IPS DF 6.9 (cell line): ENCODE measurements around the gene LCORL.

ENCODE experiments used
- DNase-seq: peaks from one replicate; pipeline ENCODE4 v3.0.0-alpha.2; 2013; ENCODE audit warnings: low read depth, low spot score
- H3K27ac ChIP-seq: one replicate; pipeline ENCODE4 v1.5.1; 2013; ENCODE audit warnings: low read length, control low read depth
- H3K27me3 ChIP-seq: 2 replicates; pipeline ENCODE4 v1.6.1; 2013; ENCODE audit warnings: mild to moderate bottlenecking, low read length; ENCODE audit not compliant: control insufficient read depth, insufficient read depth
- H3K36me3 ChIP-seq: 2 replicates; pipeline ENCODE4 v1.6.1; 2013; ENCODE audit warnings: low read length; ENCODE audit not compliant: control insufficient read depth, insufficient read depth
- H3K4me1 ChIP-seq: 2 replicates; pipeline ENCODE4 v1.6.1; 2013; ENCODE audit warnings: low read length; ENCODE audit not compliant: control insufficient read depth, insufficient read depth
- H3K4me3 ChIP-seq: 2 replicates; pipeline ENCODE4 v1.5.1; 2013; ENCODE audit warnings: mild to moderate bottlenecking, low read length
- H3K9me3 ChIP-seq: 2 replicates; pipeline ENCODE4 v1.6.1; 2013; ENCODE audit warnings: low read length, inconsistent platforms; ENCODE audit not compliant: control insufficient read depth, insufficient read depth
- WGBS: extraction: QIAGEN DNeasy Blood & Tissue Kit; methylation state at CpG from one replicate; pipeline ENCODE4 v1.1.7; 2013; ENCODE audit warnings: mixed read lengths, missing lambda C conversion rate; ENCODE audit not compliant: insufficient read length, insufficient coverage; 5-methylcytosine and 5-hydroxymethylcytosine counted together

The LCORL gene

DNA sequence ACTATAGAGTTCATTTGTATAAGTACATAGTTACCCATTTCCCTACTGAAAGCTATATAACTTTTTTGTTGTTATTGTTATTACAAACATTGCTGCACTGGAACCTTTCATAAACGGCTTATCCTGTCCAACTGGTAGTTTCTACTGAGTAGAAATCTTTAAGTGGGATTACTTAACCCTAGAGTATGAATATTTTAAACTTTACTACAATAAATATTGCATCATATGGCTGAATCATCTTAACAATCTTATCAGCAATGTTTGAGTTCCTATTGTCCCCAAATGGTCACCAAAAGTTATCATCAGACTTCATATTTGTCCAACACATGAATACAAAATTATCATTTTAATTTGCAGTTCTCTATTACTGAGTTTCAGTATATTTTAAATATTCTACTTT is 40.5 kb downstream of the LCORL start:
- H3K27ac ChIP-seq, result no peak overlapping the region
- no CpG with 5 or more reads among the region's 1 CpG for WGBS
- no peaks in the 10 kb centered on the region for H3K27me3 ChIP-seq
- H3K4me1 ChIP-seq, result no peaks in the 10 kb centered on the region
- H3K4me3 ChIP-seq, result no peak overlapping the region
- no peak for DNase-seq
- H3K36me3 ChIP-seq, result no peaks in the 10 kb centered on the region
- H3K9me3 ChIP-seq, result no peaks in the 10 kb centered on the region

DNA sequence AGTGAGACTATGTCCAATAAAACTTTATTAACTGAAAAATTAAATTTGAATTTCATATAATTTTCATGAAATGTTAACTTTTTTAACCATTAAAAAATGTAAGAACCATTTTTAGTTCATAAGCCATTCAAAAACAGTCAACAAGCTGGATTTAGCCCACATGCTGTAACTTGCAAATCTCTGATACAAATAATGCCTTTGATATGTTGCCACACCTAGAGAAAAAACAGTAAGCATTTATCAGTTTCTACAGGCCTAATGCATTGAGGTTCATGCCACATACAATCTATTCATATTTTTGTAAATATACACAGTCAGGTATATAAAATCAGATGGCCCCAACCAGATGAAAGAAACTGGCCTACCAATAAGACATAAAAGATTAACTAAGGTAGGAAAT is 52.8 kb downstream of the LCORL start:
- no peaks in the 10 kb centered on the region for H3K9me3 ChIP-seq
- H3K4me1 ChIP-seq, result no peaks in the 10 kb centered on the region
- no peak overlapping the region for H3K27ac ChIP-seq
- no peak for DNase-seq
- H3K36me3 ChIP-seq, result no peaks in the 10 kb centered on the region
- no peak overlapping the region for H3K4me3 ChIP-seq
- no peaks in the 10 kb centered on the region for H3K27me3 ChIP-seq

DNA sequence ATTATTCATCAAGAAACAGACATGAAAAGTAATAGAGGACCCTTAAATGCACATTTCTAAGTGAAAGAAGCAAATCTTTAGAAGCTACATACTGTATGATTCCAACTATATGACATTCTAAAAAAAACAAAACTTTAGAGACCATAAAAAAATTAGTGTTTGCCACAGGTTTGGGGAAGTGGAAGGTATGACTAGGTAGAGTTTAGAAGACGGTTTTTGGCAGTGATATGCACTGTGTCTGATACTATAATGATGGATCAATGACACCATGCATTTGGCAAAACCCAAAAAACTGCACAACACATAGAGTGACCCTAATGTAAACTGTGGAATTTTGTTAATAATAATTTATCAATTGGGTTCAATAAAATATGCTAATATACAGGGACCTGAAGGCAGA is 54.5 kb downstream of the LCORL start:
- DNase-seq, result no peak
- Histone ChIP-seq H3K27me3 (no peaks in the 10 kb centered on the region), H3K36me3 (no peaks in the 10 kb centered on the region), H3K27ac (no peak overlapping the region), H3K4me1 (no peaks in the 10 kb centered on the region), H3K4me3 (no peak overlapping the region), H3K9me3 (no peaks in the 10 kb centered on the region)
- WGBS, result no CpG with 5 or more reads among the region's 1 CpG

DNA sequence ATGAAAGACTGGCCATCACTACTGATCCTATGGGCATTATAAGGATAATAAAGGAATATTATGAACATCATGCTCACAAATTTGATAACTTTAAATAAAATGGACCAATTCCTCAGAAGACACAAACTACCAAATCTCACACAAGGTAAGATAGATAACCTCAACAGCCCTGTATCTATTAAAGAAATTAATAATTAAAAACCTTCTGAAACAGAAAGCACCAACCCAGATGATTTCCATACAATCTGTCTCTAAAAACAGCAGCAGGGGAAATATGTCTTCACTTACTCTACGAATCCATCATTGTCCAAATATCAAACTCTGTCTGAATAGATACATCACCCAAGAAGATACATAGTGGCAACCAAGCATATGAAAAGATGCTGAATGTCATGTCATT is 55.2 kb downstream of the LCORL start:
- DNase-seq, result no peak
- no peaks in the 10 kb centered on the region for H3K27me3 ChIP-seq
- H3K27ac ChIP-seq, result no peak overlapping the region
- WGBS, result no CpG with 5 or more reads among the region's 1 CpG
- no peaks in the 10 kb centered on the region for H3K4me1 ChIP-seq
- H3K9me3 ChIP-seq, result no peaks in the 10 kb centered on the region
- no peak overlapping the region for H3K4me3 ChIP-seq
- no peaks in the 10 kb centered on the region for H3K36me3 ChIP-seq

DNA sequence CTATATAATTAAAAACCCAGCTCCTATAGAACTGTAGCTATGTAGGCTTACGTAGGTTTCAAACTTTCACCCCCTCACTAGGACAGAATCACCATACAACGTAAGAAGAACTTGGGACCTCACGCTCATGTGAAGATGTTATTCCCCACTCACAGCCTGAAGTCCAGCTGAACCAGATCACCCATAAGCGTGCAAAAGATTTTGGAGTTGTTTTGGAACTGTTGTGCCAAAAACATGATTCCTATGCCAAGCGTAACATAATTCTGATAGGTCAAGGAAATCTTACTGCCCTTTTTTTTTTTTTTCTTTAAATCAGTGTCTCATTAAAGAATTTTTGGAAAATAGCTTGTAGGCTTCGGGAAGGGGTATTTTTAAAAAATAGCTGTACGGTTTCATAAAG is 57.0 kb downstream of the LCORL start:
- Histone ChIP-seq H3K4me1 (no peaks in the 10 kb centered on the region), H3K27ac (no peak overlapping the region), H3K9me3 (no peaks in the 10 kb centered on the region), H3K36me3 (no peaks in the 10 kb centered on the region), H3K4me3 (no peak overlapping the region), H3K27me3 (no peaks in the 10 kb centered on the region)
- DNase-seq, result no peak
- WGBS, result no CpG with 5 or more reads among the region's 7 CpGs

DNA sequence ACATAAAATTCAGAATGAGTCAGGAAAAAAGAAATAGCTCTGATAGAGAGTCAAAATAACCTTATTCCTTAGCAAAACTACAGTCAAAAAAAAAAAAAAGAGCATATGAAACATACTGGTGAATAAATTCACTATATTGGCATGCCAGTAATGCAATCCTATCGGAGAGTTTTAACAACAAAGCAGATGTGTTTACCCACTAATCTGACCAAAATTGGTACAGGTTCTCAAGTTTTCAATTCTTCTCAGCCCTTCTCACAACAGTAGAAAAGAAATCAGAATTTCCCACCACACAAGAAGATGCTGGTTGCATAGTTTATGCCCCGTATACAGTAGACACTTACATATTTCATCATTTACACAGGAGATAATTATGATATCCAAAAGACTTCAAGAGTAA is 59.4 kb downstream of the LCORL start:
- no peak for DNase-seq
- Histone ChIP-seq H3K4me3 (no peak overlapping the region), H3K9me3 (no peaks in the 10 kb centered on the region), H3K4me1 (no peaks in the 10 kb centered on the region), H3K27ac (no peak overlapping the region), H3K27me3 (no peaks in the 10 kb centered on the region), H3K36me3 (no peaks in the 10 kb centered on the region)
- no CpG with 5 or more reads among the region's 2 CpGs for WGBS

DNA sequence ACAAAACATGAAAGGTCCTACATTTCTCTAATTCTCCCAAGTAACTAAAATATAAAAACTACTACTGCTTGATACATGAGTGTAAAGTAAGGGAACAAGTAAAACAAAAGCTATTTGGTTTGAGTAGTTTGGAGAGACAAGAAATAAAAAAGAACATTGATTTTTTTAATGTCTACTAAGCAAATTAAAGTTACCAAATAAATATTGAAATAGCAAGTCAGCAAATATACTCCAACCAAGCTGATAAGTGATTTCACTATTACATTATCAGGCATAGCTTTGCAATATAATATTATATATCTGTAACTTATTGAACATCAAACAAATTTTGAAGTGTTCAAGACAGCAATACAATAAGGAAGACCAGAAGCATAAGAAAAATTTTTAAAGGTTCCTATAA is 60.3 kb downstream of the LCORL start:
- no peaks in the 10 kb centered on the region for H3K9me3 ChIP-seq
- no peak for DNase-seq
- H3K36me3 ChIP-seq, result no peaks in the 10 kb centered on the region
- H3K4me3 ChIP-seq, result no peak overlapping the region
- H3K27me3 ChIP-seq, result no peaks in the 10 kb centered on the region
- no peaks in the 10 kb centered on the region for H3K4me1 ChIP-seq
- no peak overlapping the region for H3K27ac ChIP-seq

DNA sequence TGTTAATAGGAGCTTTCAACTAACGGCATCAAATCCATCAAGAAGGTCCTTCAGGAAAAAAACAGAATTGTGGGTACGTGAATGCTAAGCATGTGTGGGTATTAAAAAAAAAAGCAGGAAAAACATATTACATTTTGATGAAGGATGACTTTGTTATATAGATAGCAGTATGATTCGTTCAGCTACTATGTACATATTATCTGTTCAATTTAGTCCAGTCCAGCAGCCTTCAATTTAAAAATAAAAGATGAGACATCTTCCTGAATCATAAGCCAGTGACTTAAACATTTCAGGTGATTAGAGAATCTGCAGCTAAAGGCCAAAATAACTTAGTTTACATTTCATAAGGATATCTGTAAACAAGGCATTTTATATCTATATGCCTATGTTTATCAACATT is 63.4 kb downstream of the LCORL start:
- no peak overlapping the region for H3K4me3 ChIP-seq
- H3K4me1 ChIP-seq, result no peaks in the 10 kb centered on the region
- no peak for DNase-seq
- H3K9me3 ChIP-seq, result no peaks in the 10 kb centered on the region
- H3K27ac ChIP-seq, result no peak overlapping the region
- no peaks in the 10 kb centered on the region for H3K27me3 ChIP-seq
- WGBS, result no CpG with 5 or more reads among the region's 3 CpGs
- H3K36me3 ChIP-seq, result no peaks in the 10 kb centered on the region

DNA sequence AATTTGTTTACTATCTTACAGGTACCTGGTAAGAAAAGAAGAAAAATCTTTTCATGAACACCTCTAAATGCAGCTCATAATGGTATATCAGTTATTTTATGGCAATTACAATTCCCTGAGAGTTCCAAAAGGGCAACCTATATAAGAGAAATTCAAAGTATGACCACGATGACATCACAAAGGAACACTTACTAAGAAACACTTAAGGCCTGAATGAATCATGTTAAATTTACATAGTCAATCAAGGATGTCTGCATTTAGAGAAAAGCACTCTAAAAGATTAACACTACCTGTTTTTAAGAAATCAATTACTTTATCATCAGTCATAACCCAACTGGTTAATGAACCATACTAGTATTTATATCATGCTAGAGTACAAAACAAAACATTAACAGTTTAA is 63.9 kb downstream of the LCORL start:
- no CpG with 5 or more reads among the region's 1 CpG for WGBS
- H3K4me1 ChIP-seq, result no peaks in the 10 kb centered on the region

DNA sequence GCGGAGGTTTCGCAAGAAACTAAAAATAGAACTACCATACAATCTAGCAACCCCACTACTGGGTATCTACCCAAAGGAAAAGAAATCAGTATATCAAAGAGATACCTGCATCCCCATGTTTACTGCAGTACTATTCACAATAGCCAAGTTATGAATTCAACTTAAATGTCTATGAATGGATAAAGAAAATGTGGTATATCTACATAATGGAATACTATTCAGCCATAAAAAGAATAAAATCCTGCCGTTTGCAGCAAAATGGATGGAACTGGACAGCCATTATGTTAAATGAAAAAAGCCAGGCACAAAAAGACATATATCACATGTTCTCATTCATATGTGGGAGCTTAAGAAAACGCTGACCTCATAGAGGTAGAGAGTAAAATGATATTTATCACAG is 65.3 kb downstream of the LCORL start:
- H3K27me3 ChIP-seq, result no peaks in the 10 kb centered on the region
- H3K4me3 ChIP-seq, result no peak overlapping the region
- H3K27ac ChIP-seq, result no peak overlapping the region
- WGBS, result no CpG with 5 or more reads among the region's 4 CpGs
- DNase-seq, result no peak
- H3K9me3 ChIP-seq, result no peaks in the 10 kb centered on the region
- H3K4me1 ChIP-seq, result no peaks in the 10 kb centered on the region
- H3K36me3 ChIP-seq, result no peaks in the 10 kb centered on the region

More for the DNA sequence above, 63.9 kb downstream of the LCORL start:
- Histone ChIP-seq H3K4me3 (no peak overlapping the region), H3K27ac (no peak overlapping the region), H3K27me3 (no peaks in the 10 kb centered on the region), H3K36me3 (no peaks in the 10 kb centered on the region), H3K9me3 (no peaks in the 10 kb centered on the region)
- no peak for DNase-seq

DNA sequence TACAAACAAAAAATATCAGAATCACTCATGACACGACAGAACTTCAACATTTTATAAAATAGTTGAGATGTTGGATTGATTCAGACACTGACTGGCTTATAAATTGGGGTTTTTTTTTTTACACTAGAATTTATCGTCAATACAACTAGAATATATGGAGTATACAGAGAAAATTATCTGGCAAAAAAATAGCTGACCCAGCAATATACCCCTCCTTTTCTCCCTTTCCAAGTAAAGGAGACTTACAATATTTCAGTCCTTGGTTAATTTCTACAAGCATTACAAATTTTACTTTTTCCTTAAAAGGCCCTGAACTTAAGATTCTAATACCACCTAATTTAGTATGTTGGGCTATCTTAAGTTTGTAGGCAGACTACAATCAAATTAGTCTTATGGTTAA is 76.3 kb downstream of the LCORL start:
- H3K4me3 ChIP-seq, result no peak overlapping the region
- no peak for DNase-seq
- H3K4me1 ChIP-seq, result 0 out of 2 replicates have a peak, but pooled peaks cover 1% of the 10 kb centered on the region
- no peaks in the 10 kb centered on the region for H3K9me3 ChIP-seq
- H3K36me3 ChIP-seq, result no peaks in the 10 kb centered on the region
- H3K27me3 ChIP-seq, result no peaks in the 10 kb centered on the region
- H3K27ac ChIP-seq, result no peak overlapping the region
- WGBS, result no CpG with 5 or more reads among the region's 2 CpGs
